Endothelial cell of umbilical vein (primary cell): ENCODE measurements around the gene RBFOX1. TPM values are rescaled to one million over a fixed set of nuclear protein-coding genes. Genes with fewer than 3 reads are reported as not detected.

ENCODE experiments used
- BruUV-seq: library from RNA; stranded (reverse); fragments of 400-500 nt; replicated peaks from 2 replicates; lab custom pipeline; 2021; lab: Mats Ljungman, UMichigan
- CTCF ChIA-PET: fragments of 300-600, 350-600 bp; sonication (Branson Sonifier 250); formaldehyde crosslinking; loops from one replicate; lab custom pipeline; 2021; ENCODE audit warnings: antibody characterized with exemption, inconsistent platforms; lab: Charles Lee
- POLR2A ChIA-PET: fragments of 300-600, 350-600 bp; sonication (Branson Sonifier 250); formaldehyde crosslinking; loops from one replicate; lab custom pipeline; 2021; ENCODE audit warnings: antibody characterized with exemption, inconsistent platforms; lab: Charles Lee
- DNase-seq: peaks from one replicate; pipeline ENCODE4 v3.0.0-alpha.2; 2011; ENCODE audit warnings: low read depth, low spot score
- FAIRE-seq: peaks from 2 replicates; lab custom pipeline; 2011; peaks lifted over from hg19 to GRCh38; lab: Jason Lieb, UNC
- H2AFZ ChIP-seq: 2 replicates; pipeline ENCODE4 v1.6.0; 2012; ENCODE audit warnings: low read depth, low read length, control low read depth, inconsistent platforms
- H3K27ac ChIP-seq: 2 replicates; pipeline ENCODE4 v1.5.1; 2011; ENCODE audit warnings: low read depth, mild to moderate bottlenecking, control low read depth, low read length, moderate library complexity; ENCODE audit not compliant: insufficient read depth
- H3K27me3 ChIP-seq, 2 experiments: 2 replicates each; pipeline versions ENCODE4 v1.6.0 to v1.6.1; 2011; ENCODE audit warnings: low read length in 2 of 2, mixed read lengths in 1 of 2; ENCODE audit not compliant: control insufficient read depth in 2 of 2, insufficient read depth in 2 of 2
- H3K36me3 ChIP-seq, 2 experiments: 2 replicates in 1 of 2; 3 replicates in 1 of 2; pipeline ENCODE4 v1.5.1; 2011; ENCODE audit warnings: low read length in 2 of 2, mild to moderate bottlenecking in 1 of 2, moderate library complexity in 1 of 2; ENCODE audit not compliant: control insufficient read depth in 2 of 2, insufficient read depth in 2 of 2; ENCODE audit errors: extremely low read depth in 1 of 2
- H3K4me1 ChIP-seq: 3 replicates; pipeline ENCODE4 v1.5.1; 2011; ENCODE audit warnings: mild to moderate bottlenecking, low read length; ENCODE audit not compliant: control insufficient read depth, insufficient read depth; ENCODE audit errors: extremely low read depth
- H3K4me2 ChIP-seq: 2 replicates; pipeline ENCODE4 v1.6.1; 2011; ENCODE audit warnings: low read length, control low read depth, mixed read lengths; ENCODE audit not compliant: insufficient read depth
- H3K4me3 ChIP-seq, 3 experiments: fragments of 200-600 bp in 1 of 3; sonication (generic), shearing (Covaris generic) in 1 of 3; replicated peaks in 1 of 3; 2 replicates each; pipeline ENCODE4 v1.5.1; 2011 to 2016; ENCODE audit warnings: control low read depth in 3 of 3, low read length in 3 of 3, mild to moderate bottlenecking in 2 of 3, inconsistent platforms in 1 of 3, low read depth in 1 of 3, moderate library complexity in 1 of 3; ENCODE audit not compliant: insufficient read depth in 1 of 3
- H3K79me2 ChIP-seq: 2 replicates; pipeline ENCODE4 v1.6.0; 2012; ENCODE audit warnings: low read length, inconsistent platforms; ENCODE audit not compliant: control insufficient read depth, insufficient read depth
- H3K9ac ChIP-seq: replicated peaks from 2 replicates; pipeline ENCODE3; 2011; ENCODE audit warnings: low read length, control low read depth; ENCODE audit not compliant: insufficient read depth; ENCODE audit errors: extremely low read depth
- H3K9me1 ChIP-seq: replicated peaks from 3 replicates; pipeline ENCODE4 v1.6.0; 2011; ENCODE audit warnings: mild to moderate bottlenecking, low read length; ENCODE audit not compliant: control insufficient read depth, insufficient read depth; ENCODE audit errors: extremely low read depth
- H3K9me3 ChIP-seq: replicated peaks from 2 replicates; pipeline ENCODE4 v1.5.1; 2012; ENCODE audit warnings: low read length, inconsistent platforms; ENCODE audit not compliant: control insufficient read depth, insufficient read depth
- H4K20me1 ChIP-seq: replicated peaks from 2 replicates; pipeline ENCODE3; 2011; ENCODE audit warnings: mild to moderate bottlenecking, low read length; ENCODE audit not compliant: control insufficient read depth, insufficient read depth; ENCODE audit errors: extremely low read depth
- EZH2 ChIP-seq: IDR thresholded peaks from 2 replicates; pipeline ENCODE4 v1.6.1; 2012; ENCODE audit warnings: borderline replicate concordance, low read depth, mild to moderate bottlenecking, moderate library complexity, low read length, inconsistent platforms; ENCODE audit not compliant: severe bottlenecking
- FOS ChIP-seq: IDR thresholded peaks from 2 replicates; pipeline ENCODE4 v1.6.1; 2011; ENCODE audit warnings: mild to moderate bottlenecking, low read length, moderate library complexity, borderline replicate concordance; ENCODE audit not compliant: insufficient read depth
- GATA2 ChIP-seq: IDR thresholded peaks from 2 replicates; pipeline ENCODE4 v1.7.0; 2011; ENCODE audit warnings: low read depth, mild to moderate bottlenecking, moderate library complexity, mixed read lengths, low read length; ENCODE audit not compliant: insufficient read length, insufficient read depth
- JUN ChIP-seq: IDR thresholded peaks from 2 replicates; pipeline ENCODE4 v1.6.1; 2011; ENCODE audit warnings: borderline replicate concordance, low read depth; ENCODE audit not compliant: insufficient read length, insufficient read depth
- MAX ChIP-seq: IDR thresholded peaks from 2 replicates; pipeline ENCODE4 v1.6.1; 2011; ENCODE audit not compliant: insufficient read depth, insufficient read length
- MYC ChIP-seq: IDR thresholded peaks from one replicate; pipeline ENCODE4 v1.6.1; 2011; ENCODE audit warnings: mild to moderate bottlenecking, low read depth, low read length
- POLR2A ChIP-seq: IDR thresholded peaks from 2 replicates; pipeline ENCODE4 v1.6.1; 2012; ENCODE audit warnings: low read depth, mild to moderate bottlenecking, control low read depth, low read length
- POLR2AphosphoS5 ChIP-seq: IDR thresholded peaks from 2 replicates; pipeline ENCODE4 v1.6.1; 2012; ENCODE audit warnings: low read depth, mild to moderate bottlenecking, control low read depth, low read length, moderate library complexity; ENCODE audit not compliant: insufficient read depth
- dilution Hi-C: fragments of 300-500 bp; cut with MboI; formaldehyde crosslinking; loops from one replicate; pipeline ENCODE4 v1.15.0; 2019; ENCODE audit warnings: low sequenced_read_pairs; ENCODE audit not compliant: extremely low pct_ligation_motif_present
- intact Hi-C: fragments of 100-400 bp; cut with micrococcal nuclease; formaldehyde crosslinking; loops from one replicate; pipeline ENCODE4 v1.10.0; 2022
- polyA plus RNA-seq, 4 experiments: library from polyadenylated mRNA; depleted of rRNA in 3 of 4; stranded (reverse) in 3 of 4; unstranded in 1 of 4; fragments of >200 nt; gene quantifications; 2 replicates each; pipeline versions ENCODE4 v1.2.1 to v1.2.3, GENCODE V29; 2011 to 2012; ENCODE audit warnings: missing spikeins in 1 of 4
- total RNA-seq: library from RNA; stranded (reverse); gene quantifications from 2 replicates; pipeline ENCODE4 v1.2.3, GENCODE V29; 2021
- TF ChIP-seq, protein P1 (sequence below), 2 donors: IDR thresholded peaks; 1 replicate in 1 of 2; 2 replicates in 1 of 2; pipeline ENCODE4 v1.5.1; 2011; ENCODE audit warnings: low read length in 2 of 2, mild to moderate bottlenecking in 2 of 2, moderate library complexity in 2 of 2, control low read depth in 1 of 2, inconsistent platforms in 1 of 2, low read depth in 1 of 2; ENCODE audit not compliant: insufficient read depth in 1 of 2; ENCODE audit errors: extremely low read depth in 1 of 2

Gene RBFOX1
- total and polyA plus RNA-seq, 2 donors (not counting 3 experiments of a cell fraction or from before 2014, with no cell fraction given): not detected

GRCh38 chr16:7334801-7335560 is 2.3 kb downstream of the RBFOX1 start:
- no peak overlapping the region for H2AFZ ChIP-seq
- peaks cover 11% of the 10 kb centered on the region for H3K9me3 ChIP-seq
- H3K79me2 ChIP-seq: no peaks in the 10 kb centered on the region
- dilution Hi-C loops: no loop called here
- H3K27ac ChIP-seq: no peak overlapping the region
- H3K4me3 ChIP-seq: no peak overlapping the region
- no peak for FAIRE-seq
- ChIA-PET POLR2A (no interaction called here), CTCF (no interaction called here)
- H3K9ac ChIP-seq: no peak overlapping the region
- H4K20me1 ChIP-seq: no peaks in the 10 kb centered on the region
- no TSS peak for BruUV-seq
- H3K4me2 ChIP-seq: no peak overlapping the region
- H3K36me3 ChIP-seq: no peaks in the 10 kb centered on the region
- H3K27me3 ChIP-seq: no peaks in the 10 kb centered on the region
- intact Hi-C loops: no loop called here
- H3K9me1 ChIP-seq: no peaks in the 10 kb centered on the region
- DNase-seq: no peak
- H3K4me1 ChIP-seq: no peaks in the 10 kb centered on the region
- no peak for TF ChIP-seq MAX
- TF ChIP-seq GATA2: no peak
- no peak for TF ChIP-seq MYC
- no peak for TF ChIP-seq POLR2A
- TF ChIP-seq JUN: no peak
- TF ChIP-seq FOS: no peak
- no peak for TF ChIP-seq EZH2
- TF ChIP-seq POLR2AphosphoS5: no peak
- TF ChIP-seq, protein P1, sequence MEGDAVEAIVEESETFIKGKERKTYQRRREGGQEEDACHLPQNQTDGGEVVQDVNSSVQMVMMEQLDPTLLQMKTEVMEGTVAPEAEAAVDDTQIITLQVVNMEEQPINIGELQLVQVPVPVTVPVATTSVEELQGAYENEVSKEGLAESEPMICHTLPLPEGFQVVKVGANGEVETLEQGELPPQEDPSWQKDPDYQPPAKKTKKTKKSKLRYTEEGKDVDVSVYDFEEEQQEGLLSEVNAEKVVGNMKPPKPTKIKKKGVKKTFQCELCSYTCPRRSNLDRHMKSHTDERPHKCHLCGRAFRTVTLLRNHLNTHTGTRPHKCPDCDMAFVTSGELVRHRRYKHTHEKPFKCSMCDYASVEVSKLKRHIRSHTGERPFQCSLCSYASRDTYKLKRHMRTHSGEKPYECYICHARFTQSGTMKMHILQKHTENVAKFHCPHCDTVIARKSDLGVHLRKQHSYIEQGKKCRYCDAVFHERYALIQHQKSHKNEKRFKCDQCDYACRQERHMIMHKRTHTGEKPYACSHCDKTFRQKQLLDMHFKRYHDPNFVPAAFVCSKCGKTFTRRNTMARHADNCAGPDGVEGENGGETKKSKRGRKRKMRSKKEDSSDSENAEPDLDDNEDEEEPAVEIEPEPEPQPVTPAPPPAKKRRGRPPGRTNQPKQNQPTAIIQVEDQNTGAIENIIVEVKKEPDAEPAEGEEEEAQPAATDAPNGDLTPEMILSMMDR (IDR thresholded peaks at IDR 0.05; ENCODE audit: extremely low read depth in 1 of 2, insufficient read depth in 1 of 2, low read depth in 1 of 2, low read length in 2 of 2): no peak
